ENCODE data around the gene MAP4K4.

MAP4K4 gene

DNA sequence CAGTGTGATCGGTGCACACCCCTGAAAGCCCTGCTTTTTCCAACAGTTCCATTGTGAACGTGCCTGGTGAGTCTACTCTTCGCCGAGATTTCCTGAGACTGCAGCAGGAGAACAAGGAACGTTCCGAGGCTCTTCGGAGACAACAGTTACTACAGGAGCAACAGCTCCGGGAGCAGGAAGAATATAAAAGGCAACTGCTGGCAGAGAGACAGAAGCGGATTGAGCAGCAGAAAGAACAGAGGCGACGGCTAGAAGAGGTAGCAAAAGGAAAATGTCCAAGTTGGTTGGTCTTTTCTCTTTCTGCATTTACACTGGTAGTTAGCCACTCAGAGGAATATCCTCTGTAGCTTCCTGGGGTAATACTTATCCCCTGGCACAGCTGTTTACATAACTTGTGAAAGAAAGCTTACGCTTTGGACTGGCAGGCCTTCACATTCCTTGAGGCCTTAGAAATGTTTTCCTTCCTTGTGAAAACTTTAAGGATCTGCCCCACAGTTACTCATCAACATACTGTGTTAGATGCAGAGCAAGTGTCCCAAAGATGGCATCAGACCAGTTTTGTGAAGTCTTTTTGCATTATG is 146.6 kb downstream of the MAP4K4 start:
- no peak for DNase-seq

DNA sequence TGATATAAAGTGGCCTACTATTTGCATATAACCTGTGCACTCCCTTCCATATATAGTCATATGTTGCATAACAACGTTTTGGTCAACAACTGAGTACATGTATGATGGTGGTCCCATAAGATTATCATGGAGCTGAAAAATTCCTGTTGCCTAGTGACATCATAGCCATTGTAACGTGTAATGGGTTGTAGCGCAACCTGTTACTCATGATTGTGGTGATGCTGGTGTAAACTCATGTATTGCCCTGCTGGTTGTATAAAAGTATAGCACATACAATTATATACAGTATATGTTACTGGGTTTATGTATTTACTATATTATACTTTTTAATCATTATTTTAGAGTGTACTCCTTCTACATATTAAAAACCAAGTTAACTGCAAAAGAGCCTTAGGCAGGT is 149.5 kb downstream of the MAP4K4 start:
- no peak for DNase-seq

DNA sequence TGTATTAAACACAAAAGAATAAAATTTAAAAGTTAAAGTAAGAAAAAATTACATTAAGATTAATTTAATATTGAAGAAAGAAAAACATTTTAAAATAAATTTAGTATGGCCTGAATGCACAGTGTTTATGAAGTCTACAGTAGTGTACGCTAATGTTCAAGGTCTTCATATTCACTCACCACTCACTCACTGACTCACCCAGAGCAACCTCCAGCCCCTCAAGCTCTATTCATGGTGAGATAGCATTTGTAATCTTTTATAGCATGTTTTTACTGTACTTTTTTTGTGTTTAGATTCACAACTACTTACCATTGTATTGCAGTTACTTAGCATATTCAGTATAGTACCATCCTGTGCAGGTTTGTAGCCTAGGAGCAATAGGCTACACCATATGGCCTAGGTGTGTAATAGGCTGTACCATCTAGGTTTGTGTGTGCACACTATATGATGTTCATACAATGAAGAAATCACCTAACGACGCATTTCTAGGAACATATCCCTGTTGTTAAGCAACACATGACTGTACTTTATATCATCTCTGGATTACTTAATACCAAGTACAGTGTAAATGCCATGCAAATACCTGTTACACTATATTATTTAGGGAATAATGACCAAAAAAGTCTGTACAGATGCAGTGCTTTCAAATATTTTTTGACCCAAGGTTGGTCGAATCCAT is 150.3 kb downstream of the MAP4K4 start:
- no peak for DNase-seq

DNA sequence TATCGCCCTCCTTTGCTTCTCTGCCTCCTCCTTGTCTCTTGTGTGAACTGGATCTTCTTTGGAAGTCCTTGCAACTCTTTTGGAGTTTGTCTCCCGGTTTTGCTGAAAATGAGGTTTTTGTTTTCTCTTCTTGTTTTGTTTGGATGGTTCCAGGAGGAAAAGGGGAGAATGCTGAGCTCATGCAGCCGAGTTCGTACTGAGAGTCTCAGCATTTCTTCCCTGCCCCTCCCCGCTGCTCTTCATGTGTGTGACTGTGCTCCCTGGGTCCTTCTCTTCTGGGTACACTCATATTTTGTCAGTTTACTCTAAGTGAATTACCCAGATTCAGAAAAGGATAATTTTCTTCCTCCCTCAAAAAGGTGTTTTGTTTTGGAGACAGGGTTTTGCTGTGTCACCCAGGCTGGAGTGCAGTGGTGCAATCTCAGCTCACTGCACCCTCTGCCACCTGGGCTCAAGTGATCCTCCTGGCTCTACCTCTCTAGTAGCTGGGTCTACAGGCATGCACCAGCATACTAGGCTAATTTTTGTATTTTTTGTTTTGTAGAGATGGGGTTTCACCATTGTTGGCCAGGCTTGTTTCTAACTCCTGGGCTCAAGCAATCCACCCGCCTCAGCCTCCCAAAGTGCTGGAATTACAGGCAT is 151.4 kb downstream of the MAP4K4 start:
- no peak for DNase-seq

DNA sequence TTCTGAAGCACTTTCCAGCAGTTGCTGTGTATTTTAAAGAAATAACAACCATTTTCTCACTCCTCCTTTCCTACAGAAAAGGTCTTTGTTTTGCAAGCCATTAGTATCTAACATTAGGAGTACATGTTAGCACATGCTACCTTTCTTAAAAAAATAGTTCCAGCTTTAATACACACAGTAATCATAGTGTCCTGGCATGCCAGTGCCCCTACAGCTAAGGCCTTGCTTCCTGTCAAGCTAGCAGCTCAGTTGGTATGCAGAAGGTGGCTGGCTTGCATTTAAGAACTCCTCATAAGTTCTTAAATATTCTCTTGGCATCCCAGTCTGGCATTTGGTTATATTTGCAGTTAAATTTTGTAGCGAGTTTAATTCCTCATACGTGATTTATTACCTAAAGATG is 152.9 kb downstream of the MAP4K4 start:
- no peak for DNase-seq

DNA sequence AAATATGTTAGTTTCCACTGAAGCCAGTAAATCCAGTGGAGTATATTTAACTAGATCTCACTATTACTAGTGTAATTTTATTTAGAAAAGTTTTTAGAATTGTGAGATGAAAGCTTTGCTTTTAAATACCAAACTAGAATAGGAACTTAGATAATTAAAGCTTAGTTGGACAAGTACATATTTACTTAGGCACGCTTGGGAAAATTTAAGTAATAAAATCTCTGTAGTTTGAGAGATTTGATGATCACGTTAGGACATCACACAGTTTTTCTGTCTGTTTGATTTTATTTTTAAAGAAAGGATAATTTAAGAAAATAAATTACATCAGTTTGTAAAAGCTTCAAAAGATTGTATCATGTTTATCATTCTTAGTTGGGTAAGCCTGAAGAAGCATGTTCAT is 153.5 kb downstream of the MAP4K4 start:
- DNase-seq, result no peak

DNA sequence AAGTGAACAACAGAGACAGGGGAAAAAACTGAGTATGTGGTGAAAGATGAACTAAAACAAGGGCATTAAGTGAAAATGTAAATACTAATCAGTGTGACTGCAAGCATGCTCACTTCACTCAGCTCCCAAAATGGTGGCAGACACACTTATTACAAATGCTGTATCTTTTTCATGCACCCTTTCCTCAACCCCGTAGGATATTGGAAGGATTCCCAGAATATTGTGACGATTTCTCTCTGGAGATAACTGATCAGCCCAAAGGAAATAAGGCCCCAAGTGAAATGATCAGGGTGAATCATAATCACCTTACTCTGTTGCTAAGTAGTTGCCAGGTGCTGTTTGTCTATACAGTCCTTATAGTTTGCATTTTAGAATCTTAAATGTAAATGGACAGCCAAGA is 155.3 kb downstream of the MAP4K4 start:
- no peak for DNase-seq

DNA sequence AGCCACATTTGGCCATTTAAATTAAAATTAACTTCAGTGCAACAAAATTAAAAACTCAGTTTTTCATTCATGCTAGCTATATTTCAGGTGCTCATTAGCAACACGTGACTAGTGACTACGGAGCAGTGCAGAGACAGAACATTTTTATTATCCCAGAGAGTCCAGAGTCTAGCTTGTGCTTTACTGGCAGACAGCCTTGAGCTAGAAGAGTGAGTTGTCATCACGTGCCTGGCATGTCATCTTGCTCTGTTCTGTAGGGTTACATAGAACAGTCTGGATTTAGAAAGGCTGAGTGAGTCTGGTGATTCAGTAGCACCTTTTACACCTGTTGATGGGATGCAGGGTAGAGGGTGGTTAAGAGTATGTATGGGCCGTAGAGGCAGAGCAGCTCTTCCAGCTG is 157.4 kb downstream of the MAP4K4 start:
- no peak for DNase-seq

DNA sequence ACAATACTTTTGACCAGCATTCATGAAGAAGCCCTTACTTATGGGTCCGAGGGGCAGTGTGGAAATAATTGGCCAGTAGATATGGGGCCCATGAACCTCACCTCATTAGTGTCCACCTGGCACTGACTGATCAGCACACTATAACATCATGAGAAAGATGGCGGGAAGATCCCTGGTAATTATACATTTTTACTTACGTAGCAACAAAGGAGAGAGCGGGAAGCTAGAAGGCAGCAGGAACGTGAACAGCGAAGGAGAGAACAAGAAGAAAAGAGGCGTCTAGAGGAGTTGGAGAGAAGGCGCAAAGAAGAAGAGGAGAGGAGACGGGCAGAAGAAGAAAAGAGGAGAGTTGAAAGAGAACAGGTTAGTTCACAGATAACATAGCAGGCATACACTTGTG is 158.3 kb downstream of the MAP4K4 start:
- no peak for DNase-seq

DNA sequence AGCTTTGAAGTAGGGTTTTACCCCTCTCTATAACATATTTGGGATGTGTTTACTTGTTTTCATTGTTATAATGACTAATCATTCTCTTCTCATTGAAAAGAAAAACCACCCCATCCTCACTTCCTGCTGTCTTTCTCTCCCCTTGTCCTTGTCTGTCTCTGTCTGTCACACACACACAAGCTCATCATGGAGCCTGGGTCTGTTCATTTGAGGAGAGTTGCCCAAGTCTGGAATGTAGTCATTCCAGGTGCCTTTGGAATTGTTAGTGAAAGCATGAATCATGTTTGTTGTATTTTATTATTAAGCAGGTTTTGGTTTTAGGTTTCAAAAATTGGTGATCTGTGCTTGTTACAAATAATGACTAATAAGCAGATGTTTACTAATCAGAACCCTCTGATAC is 160.7 kb downstream of the MAP4K4 start:
- DNase-seq, result no peak

DNA sequence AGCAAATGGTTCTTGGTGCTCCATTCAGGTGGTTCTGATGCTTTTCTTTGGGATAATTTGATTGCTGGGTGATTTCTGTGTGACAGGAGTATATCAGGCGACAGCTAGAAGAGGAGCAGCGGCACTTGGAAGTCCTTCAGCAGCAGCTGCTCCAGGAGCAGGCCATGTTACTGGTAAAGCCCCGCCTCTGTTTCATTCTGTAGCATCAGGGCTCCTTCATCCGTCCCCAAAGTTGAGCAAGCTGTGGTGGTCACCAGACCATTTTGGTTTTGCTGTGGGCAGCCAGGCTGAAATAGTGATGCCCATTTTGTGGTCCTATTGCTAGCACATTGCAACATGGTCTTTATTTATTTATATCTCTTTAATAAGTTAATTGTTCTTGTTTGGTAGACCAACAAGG is 161.4 kb downstream of the MAP4K4 start:
- DNase-seq, result no peak

DNA sequence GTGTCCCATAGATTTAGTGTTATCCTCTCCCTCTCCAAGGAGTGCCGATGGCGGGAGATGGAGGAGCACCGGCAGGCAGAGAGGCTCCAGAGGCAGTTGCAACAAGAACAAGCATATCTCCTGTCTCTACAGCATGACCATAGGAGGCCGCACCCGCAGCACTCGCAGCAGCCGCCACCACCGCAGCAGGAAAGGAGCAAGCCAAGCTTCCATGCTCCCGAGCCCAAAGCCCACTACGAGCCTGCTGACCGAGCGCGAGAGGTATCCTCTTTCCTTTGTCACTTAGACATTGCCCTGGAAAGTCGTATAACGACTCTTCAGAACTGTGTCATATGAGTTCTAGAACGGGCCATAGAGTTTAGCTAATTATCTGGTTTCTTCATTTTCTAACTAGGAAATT is 162.1 kb downstream of the MAP4K4 start:
- no peak for DNase-seq

DNA sequence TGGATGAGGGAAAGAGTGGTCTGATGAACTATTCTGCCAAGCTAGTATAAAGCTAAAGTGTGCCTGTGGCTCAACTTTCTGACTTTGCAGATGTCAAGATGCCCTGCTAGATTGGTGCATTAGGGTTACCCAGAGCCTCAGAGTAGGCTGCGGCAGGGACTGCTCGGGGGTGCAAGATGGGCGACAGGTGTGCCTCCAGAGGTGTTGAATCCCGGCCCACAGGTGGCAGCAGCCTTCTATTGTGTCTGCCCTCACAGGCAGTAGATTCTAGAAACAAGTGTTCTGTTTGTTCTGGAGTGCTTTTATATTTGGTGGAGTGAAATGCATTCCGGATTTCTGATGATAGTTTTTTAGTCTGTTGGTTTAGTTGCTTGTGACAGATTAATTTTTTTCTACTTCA is 162.7 kb downstream of the MAP4K4 start:
- DNase-seq, result no peak

DNA sequence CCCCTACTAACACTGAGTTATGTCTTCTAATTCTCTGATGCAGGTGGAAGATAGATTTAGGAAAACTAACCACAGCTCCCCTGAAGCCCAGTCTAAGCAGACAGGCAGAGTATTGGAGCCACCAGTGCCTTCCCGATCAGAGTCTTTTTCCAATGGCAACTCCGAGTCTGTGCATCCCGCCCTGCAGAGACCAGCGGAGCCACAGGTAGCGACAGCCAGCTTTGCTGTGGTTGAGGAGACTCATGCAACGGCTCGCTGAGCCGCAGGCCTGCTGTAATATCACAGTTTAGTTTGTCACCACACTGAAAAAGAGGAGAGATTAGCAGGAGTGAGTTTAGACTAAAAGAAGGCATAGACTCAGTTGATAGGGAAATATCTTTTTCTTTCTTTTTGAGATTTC is 163.3 kb downstream of the MAP4K4 start:
- no peak for DNase-seq

DNA sequence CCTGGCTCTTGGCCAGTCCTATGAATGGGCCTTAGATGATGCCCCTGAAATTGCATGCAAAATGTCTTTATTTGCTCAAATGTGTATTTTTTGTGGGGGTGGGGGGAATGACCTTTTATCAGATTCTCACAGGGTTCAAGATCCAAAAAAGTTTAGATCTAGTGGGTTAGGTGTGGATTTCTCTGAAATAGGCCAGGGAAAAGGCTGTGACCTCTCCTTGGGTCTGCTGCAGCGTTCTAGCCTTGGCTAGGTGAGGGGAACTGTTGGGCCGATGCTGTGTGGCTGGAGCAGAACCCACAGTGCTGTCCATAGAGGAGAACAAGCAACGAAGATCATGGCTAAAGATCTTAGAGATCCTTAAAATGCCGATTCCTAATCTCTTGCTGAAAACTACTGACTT is 163.9 kb downstream of the MAP4K4 start:
- no peak for DNase-seq

DNA sequence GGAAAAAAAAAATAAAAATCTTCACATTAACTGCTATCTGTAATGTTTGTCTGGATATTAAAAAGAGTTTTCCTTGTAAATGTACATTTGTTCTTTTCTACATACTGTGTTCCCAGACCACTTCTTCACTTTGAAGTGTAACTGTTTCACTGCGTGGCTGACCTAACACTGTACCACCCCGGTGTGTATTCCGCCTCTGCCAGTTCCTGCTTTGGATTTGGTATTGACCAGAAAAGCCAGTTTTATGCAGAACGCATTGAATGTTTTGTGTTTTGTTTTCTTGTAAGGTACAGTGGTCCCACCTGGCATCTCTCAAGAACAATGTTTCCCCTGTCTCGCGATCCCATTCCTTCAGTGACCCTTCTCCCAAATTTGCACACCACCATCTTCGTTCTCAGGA is 166.0 kb downstream of the MAP4K4 start:
- no peak for DNase-seq

DNA sequence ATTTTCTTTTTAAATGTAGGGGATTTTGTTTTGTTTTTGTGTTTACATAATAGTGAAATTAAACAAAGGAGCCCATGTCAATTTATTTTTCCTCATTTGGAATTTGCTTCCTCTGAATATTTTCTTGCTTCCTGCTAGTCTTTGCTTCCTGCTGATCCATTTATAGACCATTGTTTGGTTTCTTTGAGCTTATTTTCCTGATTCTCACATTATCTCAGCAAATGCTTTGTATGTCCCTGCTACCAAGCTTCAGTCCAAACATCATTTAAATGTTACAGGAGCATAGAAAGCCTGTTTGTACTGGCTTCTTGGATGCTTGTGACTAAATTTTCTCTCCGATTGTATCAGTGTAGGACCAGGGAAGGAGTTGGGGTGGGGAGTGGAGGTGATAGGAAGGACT is 166.9 kb downstream of the MAP4K4 start:
- DNase-seq, result no peak

DNA sequence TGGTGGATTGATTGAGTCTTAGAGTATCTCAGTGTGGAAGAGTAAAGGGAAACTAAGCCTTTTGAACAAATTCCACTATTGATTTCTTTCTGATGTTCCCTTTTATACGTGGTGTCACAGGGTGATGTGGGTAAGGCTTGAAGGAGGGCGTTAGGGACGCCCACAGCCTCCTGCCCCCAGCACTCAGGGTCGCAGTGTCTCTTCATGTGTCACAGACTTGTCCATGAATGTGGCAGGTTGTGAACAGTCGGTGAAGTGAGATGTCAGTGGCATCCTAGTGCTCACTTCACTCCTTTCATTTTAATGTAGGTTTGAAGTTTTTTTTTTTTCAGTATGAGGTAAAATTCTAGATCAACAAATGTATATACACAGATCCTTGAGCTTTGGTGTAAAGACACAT is 171.0 kb downstream of the MAP4K4 start:
- DNase-seq, result no peak

DNA sequence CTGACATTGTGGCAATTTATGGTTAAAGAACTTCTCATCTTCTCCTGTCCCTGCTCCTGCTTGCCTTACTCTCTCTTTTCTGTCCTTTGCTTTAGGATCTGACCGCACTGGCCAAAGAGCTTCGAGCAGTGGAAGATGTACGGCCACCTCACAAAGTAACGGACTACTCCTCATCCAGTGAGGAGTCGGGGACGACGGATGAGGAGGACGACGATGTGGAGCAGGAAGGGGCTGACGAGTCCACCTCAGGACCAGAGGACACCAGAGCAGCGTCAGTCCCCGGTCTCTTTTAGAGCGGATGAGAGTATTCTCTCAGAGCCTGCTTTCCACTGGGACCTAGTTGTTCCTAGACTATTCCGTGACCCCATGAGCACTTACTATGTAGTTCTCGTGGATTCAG is 172.0 kb downstream of the MAP4K4 start:
- no peak for DNase-seq

DNA sequence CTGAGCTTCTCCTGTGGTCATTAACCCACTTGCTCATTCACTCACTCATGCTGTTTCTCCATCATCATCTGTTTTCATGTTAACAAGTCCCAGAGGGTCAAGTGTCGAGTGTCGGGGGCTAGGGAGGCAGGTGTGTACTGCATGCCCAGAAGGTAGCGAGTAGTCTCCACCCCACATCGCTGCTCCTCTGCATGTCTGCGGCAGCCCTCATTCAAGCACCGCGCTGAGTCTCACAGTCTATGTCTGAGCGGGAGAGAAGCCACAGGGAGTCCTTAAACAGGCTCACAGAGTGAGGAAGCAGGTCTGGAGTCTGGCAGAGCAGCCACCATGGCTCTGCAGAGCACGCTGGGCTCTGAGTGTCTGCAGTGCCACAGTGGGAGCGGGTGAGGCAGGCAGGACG is 172.9 kb downstream of the MAP4K4 start:
- DNase-seq, result no peak

DNA sequence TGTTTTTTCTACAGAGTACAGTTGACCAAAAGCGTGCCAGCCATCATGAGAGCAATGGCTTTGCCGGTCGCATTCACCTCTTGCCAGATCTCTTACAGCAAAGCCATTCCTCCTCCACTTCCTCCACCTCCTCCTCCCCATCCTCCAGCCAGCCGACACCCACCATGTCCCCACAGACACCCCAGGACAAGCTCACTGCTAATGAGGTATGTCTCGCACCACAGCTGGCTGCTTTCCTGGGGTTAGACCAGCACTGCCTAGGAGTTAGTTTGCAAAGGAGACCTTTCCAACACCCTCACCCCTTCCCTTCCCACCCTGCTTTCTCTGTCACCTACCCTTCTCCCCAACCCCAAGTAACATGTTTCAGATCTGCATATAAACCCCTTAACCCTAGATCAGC is 174.0 kb downstream of the MAP4K4 start:
- DNase-seq, result no peak

DNA sequence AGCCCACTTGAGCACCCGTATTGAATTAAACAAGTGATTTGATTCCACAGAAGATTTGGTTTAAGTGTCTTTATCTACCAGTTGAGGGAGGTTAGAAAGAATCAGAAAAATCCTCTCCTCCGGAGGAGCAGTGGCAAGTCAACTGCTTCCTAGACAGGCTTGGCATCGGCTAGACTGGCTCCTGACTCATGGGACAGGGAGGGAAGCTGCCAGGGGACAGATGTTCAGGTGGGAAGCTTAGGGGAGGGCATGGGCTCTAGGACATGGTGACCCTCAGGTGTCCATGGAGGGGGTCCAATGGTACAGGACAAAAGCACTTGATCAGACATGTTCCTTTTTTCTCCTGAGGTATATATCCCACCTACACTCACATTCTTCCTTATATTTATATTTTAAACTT is 175.0 kb downstream of the MAP4K4 start:
- DNase-seq, result no peak

DNA sequence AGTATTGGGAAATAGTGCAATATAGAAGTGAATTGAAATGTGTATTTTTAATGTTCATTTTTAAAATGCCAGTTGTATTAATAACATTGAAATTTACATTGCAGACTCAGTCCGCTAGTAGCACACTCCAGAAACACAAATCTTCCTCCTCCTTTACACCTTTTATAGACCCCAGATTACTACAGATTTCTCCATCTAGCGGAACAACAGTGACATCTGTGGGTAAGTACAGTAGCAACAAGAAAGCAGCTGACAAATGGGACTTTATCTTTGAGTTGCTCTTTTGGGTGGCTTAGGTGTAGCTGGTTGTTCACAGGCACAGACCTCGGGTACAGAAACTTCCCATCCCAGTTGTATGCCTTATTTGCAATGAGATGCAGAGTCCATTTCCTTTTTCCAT is 176.0 kb downstream of the MAP4K4 start:
- no peak for DNase-seq

DNA sequence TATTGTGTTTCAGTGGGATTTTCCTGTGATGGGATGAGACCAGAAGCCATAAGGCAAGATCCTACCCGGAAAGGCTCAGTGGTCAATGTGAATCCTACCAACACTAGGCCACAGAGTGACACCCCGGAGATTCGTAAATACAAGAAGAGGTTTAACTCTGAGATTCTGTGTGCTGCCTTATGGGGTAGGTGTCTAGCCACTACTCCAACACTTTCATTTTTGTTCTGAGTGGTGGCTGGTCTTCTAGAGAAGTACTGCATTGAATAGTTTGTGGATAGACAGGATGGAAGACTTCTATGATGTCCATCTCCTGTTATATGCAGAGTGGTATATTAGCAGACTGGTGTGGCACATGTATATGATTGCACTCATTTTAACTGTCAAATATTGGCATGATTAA is 176.6 kb downstream of the MAP4K4 start:
- DNase-seq, result no peak

DNA sequence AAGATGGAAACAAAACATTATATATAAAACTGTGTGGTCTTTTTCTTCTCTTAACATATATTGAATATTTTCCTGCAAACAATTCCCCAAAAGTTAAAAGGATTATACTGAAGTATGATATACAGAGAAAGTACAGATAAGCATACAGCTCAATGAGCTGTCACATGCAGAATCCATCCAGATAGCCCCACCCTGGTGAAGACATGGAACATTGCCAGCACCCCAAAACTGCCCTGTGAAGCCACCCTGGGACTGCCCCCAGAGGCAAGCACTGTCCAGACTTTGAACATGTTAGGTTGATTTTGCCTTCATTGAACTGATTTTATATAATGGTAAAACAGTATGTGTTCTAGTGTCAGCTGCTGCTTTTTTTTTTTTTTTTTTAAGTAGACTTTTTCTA is 182.0 kb downstream of the MAP4K4 start:
- no peak for DNase-seq
